Neural progenitor cell (in vitro differentiated cells): Measurements from ENCODE around the gene AGPAT4.

ENCODE experiments used
- CTCF ChIP-seq: fragments of 200-600 bp; sonication (generic); IDR thresholded peaks from 2 replicates; pipeline ENCODE4 v1.5.1; 2017; ENCODE audit warnings: antibody characterized with exemption, mild to moderate bottlenecking
- EZH2 ChIP-seq: fragments of 200-600 bp; sonication (generic); IDR thresholded peaks from 2 replicates; pipeline ENCODE4 v1.6.1; 2017; ENCODE audit warnings: antibody characterized with exemption, mild to moderate bottlenecking, moderate library complexity

GRCh38 chr6:161242779-161243693 is 30.8 kb downstream of the AGPAT4 start:
- no peak for TF ChIP-seq CTCF
- TF ChIP-seq EZH2: no peak
